ENCODE measurements around the gene SPAG16. TPM values are rescaled to one million over a fixed set of nuclear protein-coding genes. Genes with fewer than 3 reads are reported as not detected.

The SPAG16 gene
- total and polyA plus RNA-seq, 12 donors = 8.4 to 28.3 (median 19.1) TPM

DNA sequence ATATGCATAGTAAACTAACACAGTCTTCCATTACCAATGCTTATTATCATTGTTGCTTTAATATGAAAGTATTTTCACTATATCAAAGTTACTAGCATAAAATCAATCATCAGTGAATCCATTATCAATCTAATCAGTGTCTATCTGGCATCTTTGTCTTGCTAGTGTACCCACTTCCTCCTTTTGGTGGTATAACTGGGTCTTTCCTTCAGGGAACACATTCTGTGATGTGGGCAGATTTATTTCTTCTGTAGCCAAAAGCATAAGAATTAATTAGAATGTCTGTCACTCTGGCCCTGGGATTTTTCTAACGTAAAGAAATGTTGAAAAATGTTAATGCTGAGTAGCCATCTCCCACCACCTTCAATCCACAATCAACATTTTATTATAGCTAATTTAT, 970.8 kb downstream of the SPAG16 start:
- no peak overlapping the region for H3K4me3 ChIP-seq
- intact Hi-C loops (cut with DNase I) = no loop called here
- H3K27ac ChIP-seq = no peak overlapping the region
- H3K27me3 ChIP-seq = no peaks in the 10 kb centered on the region
- 71 to 75% methylated on average over 1 of the region's 1 CpG for WGBS, 2 donors
- H3K36me3 ChIP-seq = no peaks in the 10 kb centered on the region
- TF ChIP-seq, protein P1, sequence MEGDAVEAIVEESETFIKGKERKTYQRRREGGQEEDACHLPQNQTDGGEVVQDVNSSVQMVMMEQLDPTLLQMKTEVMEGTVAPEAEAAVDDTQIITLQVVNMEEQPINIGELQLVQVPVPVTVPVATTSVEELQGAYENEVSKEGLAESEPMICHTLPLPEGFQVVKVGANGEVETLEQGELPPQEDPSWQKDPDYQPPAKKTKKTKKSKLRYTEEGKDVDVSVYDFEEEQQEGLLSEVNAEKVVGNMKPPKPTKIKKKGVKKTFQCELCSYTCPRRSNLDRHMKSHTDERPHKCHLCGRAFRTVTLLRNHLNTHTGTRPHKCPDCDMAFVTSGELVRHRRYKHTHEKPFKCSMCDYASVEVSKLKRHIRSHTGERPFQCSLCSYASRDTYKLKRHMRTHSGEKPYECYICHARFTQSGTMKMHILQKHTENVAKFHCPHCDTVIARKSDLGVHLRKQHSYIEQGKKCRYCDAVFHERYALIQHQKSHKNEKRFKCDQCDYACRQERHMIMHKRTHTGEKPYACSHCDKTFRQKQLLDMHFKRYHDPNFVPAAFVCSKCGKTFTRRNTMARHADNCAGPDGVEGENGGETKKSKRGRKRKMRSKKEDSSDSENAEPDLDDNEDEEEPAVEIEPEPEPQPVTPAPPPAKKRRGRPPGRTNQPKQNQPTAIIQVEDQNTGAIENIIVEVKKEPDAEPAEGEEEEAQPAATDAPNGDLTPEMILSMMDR (IDR thresholded peaks at IDR 0.05) = no peak
- peaks cover 0 to 5% (median 0%) of the 10 kb centered on the region in 11 donors for H3K9me3 ChIP-seq
- ATAC-seq (no peak), DNase-seq (no peak)
- no peaks in the 10 kb centered on the region for H3K4me1 ChIP-seq

DNA sequence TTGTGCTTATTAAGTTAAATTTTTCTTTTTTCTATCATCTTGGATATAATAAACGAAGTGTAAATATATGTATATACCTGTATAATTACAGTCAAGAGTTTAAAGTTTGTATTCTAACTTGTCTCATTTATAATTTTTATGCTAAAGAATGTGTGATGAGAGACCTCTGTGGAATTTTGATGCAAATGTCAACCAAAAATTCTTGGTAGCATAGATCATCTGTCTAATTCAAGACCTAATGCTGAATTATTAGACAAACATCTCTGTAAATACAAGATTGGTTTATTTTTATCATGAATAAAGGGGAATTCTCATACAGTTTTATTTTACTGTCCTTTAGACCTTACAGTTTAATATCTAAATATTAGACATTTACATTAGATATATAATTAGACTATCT, 977.4 kb downstream of the SPAG16 start:
- TF ChIP-seq, protein P1 (IDR thresholded peaks at IDR 0.05) = no peak
- DNase-seq (no peak), ATAC-seq (no peak)
- H3K9me3 ChIP-seq = peaks cover 0 to 4% (median 0%) of the 10 kb centered on the region in 11 donors
- no peak overlapping the region for H3K4me3 ChIP-seq
- H3K4me1 ChIP-seq = no peaks in the 10 kb centered on the region
- H3K27ac ChIP-seq = no peak overlapping the region
- no peaks in the 10 kb centered on the region for H3K36me3 ChIP-seq
- 75 to 76% methylated on average over 1 of the region's 1 CpG for WGBS, 2 donors
- no peaks in the 10 kb centered on the region for H3K27me3 ChIP-seq
- intact Hi-C loops (cut with DNase I) = no loop called here

DNA sequence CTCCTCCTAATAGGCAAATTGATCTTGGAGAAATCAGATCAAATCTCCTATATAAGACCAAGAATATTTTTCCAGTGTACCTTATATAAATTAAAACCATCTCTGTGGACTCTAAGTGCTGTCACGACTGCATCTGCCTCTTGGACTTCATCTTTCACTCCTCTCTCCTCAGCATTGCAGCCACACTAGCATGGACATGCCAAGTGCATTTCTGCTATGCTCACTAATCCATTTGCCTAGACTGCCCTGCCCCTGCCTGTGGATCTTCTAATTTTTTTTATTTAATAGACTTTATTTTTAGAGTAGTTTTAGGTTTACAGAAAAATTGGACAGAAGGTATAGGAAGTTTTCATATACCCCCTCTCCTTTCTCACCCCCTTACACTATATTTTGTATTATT, 979.9 kb downstream of the SPAG16 start:
- H3K4me3 ChIP-seq = no peak overlapping the region
- TF ChIP-seq, protein P1 (IDR thresholded peaks at IDR 0.05) = no peak
- no peak for DNase-seq
- intact Hi-C loops (cut with DNase I) = no loop called here
- H3K27ac ChIP-seq = no peak overlapping the region
- WGBS, 2 donors = 26 to 36% methylated on average over 1 of the region's 1 CpG
- H3K36me3 ChIP-seq = no peaks in the 10 kb centered on the region
- no peaks in the 10 kb centered on the region for H3K27me3 ChIP-seq
- H3K9me3 ChIP-seq = peaks cover 0 to 18% (median 0%) of the 10 kb centered on the region in 11 donors
- H3K4me1 ChIP-seq = no peaks in the 10 kb centered on the region
- ATAC-seq = no peak

DNA sequence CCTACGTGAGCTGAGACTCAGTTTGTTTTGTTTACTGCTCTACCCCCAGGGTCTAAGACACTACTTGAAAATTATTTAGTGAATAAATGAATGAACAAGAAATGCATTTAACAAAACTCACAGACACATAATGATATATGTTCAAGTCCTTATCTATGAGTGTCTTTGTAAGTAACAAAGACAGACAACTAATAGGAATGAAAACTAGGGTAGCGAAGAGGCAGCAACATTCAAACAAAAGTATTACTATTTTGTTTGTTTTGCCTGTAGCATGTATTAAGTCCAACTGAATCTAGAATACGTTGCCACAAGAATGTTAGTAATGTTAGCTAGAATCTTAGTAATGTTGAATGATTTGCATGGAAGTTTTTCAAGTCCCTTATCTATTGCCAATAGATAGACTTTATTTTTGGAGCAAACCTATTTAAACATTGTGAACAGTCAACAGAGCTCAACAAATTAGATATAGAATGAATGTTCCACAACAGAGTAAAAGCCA, 981.8 kb downstream of the SPAG16 start:
- Histone ChIP-seq H3K9me3 (peaks cover 0 to 18% (median 0%) of the 10 kb centered on the region in 11 donors), H3K4me1 (no peaks in the 10 kb centered on the region), H3K27ac (no peak overlapping the region), H3K27me3 (no peaks in the 10 kb centered on the region), H3K4me3 (no peak overlapping the region), H3K36me3 (no peaks in the 10 kb centered on the region)
- 62 to 64% methylated on average over 3 of the region's 3 CpGs for WGBS, 2 donors
- DNase-seq (no peak), ATAC-seq (no peak)
- intact Hi-C loops (cut with DNase I) = no loop called here
- TF ChIP-seq, protein P1 (IDR thresholded peaks at IDR 0.05) = no peak

Data from heart right ventricle (tissue), 16 donors.